H9 (cell line): ENCODE data around the gene GLRX3. TPM values are rescaled to one million over a fixed set of nuclear protein-coding genes. Genes with fewer than 3 reads are reported as not detected.

ENCODE experiments used
- DNase-seq: peaks from one replicate; pipeline ENCODE4 v3.0.0-alpha.2; 2017
- H2AFZ ChIP-seq: one replicate; pipeline ENCODE4 v1.6.1; 2013; ENCODE audit warnings: mild to moderate bottlenecking, low read length, control low read depth, moderate library complexity
- H2AK5ac ChIP-seq: 2 replicates; pipeline ENCODE4 v1.6.1; 2013; ENCODE audit warnings: low read length, control low read depth, mixed read lengths; ENCODE audit not compliant: insufficient read length
- H2BK120ac ChIP-seq: one replicate; pipeline ENCODE4 v1.6.1; 2013; ENCODE audit warnings: low read depth, mild to moderate bottlenecking, low read length, control low read depth, inconsistent platforms; ENCODE audit not compliant: poor library complexity, severe bottlenecking
- H2BK12ac ChIP-seq: 2 replicates; pipeline ENCODE4 v1.6.1; 2013; ENCODE audit warnings: low read length, control low read depth, mixed read lengths, low read depth; ENCODE audit not compliant: insufficient read length
- H2BK15ac ChIP-seq: 2 replicates; pipeline ENCODE4 v1.6.1; 2013; ENCODE audit warnings: low read depth, low read length, control low read depth
- H2BK20ac ChIP-seq: one replicate; pipeline ENCODE4 v1.6.1; 2013; ENCODE audit warnings: low read depth, mild to moderate bottlenecking, low read length, control low read depth, inconsistent platforms; ENCODE audit not compliant: poor library complexity, severe bottlenecking
- H2BK5ac ChIP-seq: 2 replicates; pipeline ENCODE4 v1.6.1; 2013; ENCODE audit warnings: low read length, control low read depth, mixed read lengths; ENCODE audit not compliant: insufficient read length
- H3K14ac ChIP-seq: 2 replicates; pipeline ENCODE4 v1.6.1; 2013; ENCODE audit warnings: low read length, control low read depth; ENCODE audit not compliant: insufficient read depth
- H3K18ac ChIP-seq: 2 replicates; pipeline ENCODE4 v1.6.1; 2013; ENCODE audit warnings: low read depth, mild to moderate bottlenecking, mixed read lengths, low read length, control low read depth; ENCODE audit not compliant: insufficient read length
- H3K23ac ChIP-seq: 2 replicates; pipeline ENCODE4 v1.6.1; 2013; ENCODE audit warnings: low read length, control low read depth, mixed read lengths, low read depth; ENCODE audit not compliant: insufficient read length
- H3K23me2 ChIP-seq: 2 replicates; pipeline ENCODE4 v1.6.1; 2013; ENCODE audit warnings: low read depth, mild to moderate bottlenecking, mixed read lengths, low read length, control low read depth; ENCODE audit not compliant: insufficient read length, poor library complexity, severe bottlenecking
- H3K27ac ChIP-seq: 2 replicates; pipeline ENCODE4 v1.5.1; 2013; ENCODE audit warnings: low read length, control low read depth, mixed read lengths, low read depth; ENCODE audit not compliant: insufficient read length
- H3K27me3 ChIP-seq: 2 replicates; pipeline ENCODE4 v1.6.1; 2013; ENCODE audit warnings: low read length, control low read depth, inconsistent platforms; ENCODE audit not compliant: insufficient read depth
- H3K4ac ChIP-seq: 2 replicates; pipeline ENCODE4 v1.6.1; 2013; ENCODE audit warnings: low read depth, mild to moderate bottlenecking, control low read depth, inconsistent platforms, low read length, moderate library complexity
- H3K4me1 ChIP-seq: 2 replicates; pipeline ENCODE4 v1.6.1; 2013; ENCODE audit warnings: low read length, control low read depth, inconsistent platforms; ENCODE audit not compliant: insufficient read depth
- H3K4me2 ChIP-seq: 2 replicates; pipeline ENCODE4 v1.6.1; 2013; ENCODE audit warnings: low read length, control low read depth, mixed read lengths; ENCODE audit not compliant: insufficient read length, insufficient read depth
- H3K56ac ChIP-seq: 2 replicates; pipeline ENCODE4 v1.6.1; 2013; ENCODE audit warnings: low read depth, mild to moderate bottlenecking, mixed read lengths, low read length, control low read depth; ENCODE audit not compliant: insufficient read length
- H3K79me1 ChIP-seq: 2 replicates; pipeline ENCODE4 v1.6.1; 2013; ENCODE audit warnings: low read depth, mild to moderate bottlenecking, moderate library complexity, low read length, control low read depth, inconsistent platforms; ENCODE audit not compliant: insufficient read depth, poor library complexity, severe bottlenecking
- H3K79me2 ChIP-seq: 2 replicates; pipeline ENCODE4 v1.6.1; 2013; ENCODE audit warnings: low read length, control low read depth, inconsistent platforms; ENCODE audit not compliant: insufficient read depth
- H3K9ac ChIP-seq: 2 replicates; pipeline ENCODE4 v1.6.1; 2013; ENCODE audit warnings: low read length, control low read depth, mixed read lengths; ENCODE audit not compliant: insufficient read length; ENCODE audit errors: extremely low read depth
- H3K9me3 ChIP-seq: one replicate; pipeline ENCODE4 v1.6.1; 2013; ENCODE audit warnings: low read depth, low read length, inconsistent platforms; ENCODE audit not compliant: control insufficient read depth
- H3T11ph ChIP-seq: one replicate; pipeline ENCODE4 v1.6.1; 2013; ENCODE audit warnings: mild to moderate bottlenecking, low read length, control low read depth, inconsistent platforms
- H4K20me1 ChIP-seq: one replicate; pipeline ENCODE4 v1.6.1; 2013; ENCODE audit not compliant: control insufficient read depth, insufficient read length, insufficient read depth
- H4K5ac ChIP-seq: 2 replicates; pipeline ENCODE4 v1.6.1; 2013; ENCODE audit warnings: low read depth, mild to moderate bottlenecking, mixed read lengths, low read length, control low read depth; ENCODE audit not compliant: insufficient read length
- H4K8ac ChIP-seq: replicated peaks from 2 replicates; pipeline ENCODE4 v1.6.1; 2013; ENCODE audit warnings: low read length, control low read depth, mixed read lengths, low read depth; ENCODE audit not compliant: insufficient read length
- H4K91ac ChIP-seq: 2 replicates; pipeline ENCODE4 v1.6.1; 2013; ENCODE audit warnings: low read depth, mild to moderate bottlenecking, moderate library complexity, mixed read lengths, low read length, control low read depth; ENCODE audit not compliant: insufficient read length
- H3K27ac Mint-ChIP-seq, 3 experiments: 2 replicates in 2 of 3; 3 replicates in 1 of 3; pipeline ENCODE4 v1.8.0; 2020 to 2021; ENCODE audit warnings: mixed read lengths in 3 of 3, mild to moderate bottlenecking in 1 of 3, moderate library complexity in 1 of 3
- H3K27me3 Mint-ChIP-seq: 2 replicates; pipeline ENCODE4 v1.8.0; 2021; ENCODE audit warnings: low read depth, mild to moderate bottlenecking, moderate library complexity, mixed read lengths
- H3K36me3 Mint-ChIP-seq, 3 experiments: 2 replicates in 2 of 3; 3 replicates in 1 of 3; pipeline ENCODE4 v1.8.0; 2020 to 2021; ENCODE audit warnings: low read depth in 3 of 3, mixed read lengths in 3 of 3; ENCODE audit not compliant: insufficient read depth in 1 of 3
- H3K4me1 Mint-ChIP-seq, 2 experiments: 2 replicates each; pipeline ENCODE4 v1.8.0; 2020; ENCODE audit warnings: mixed read lengths in 2 of 2
- H3K4me3 Mint-ChIP-seq, 2 experiments: 2 replicates in 1 of 2; 3 replicates in 1 of 2; pipeline ENCODE4 v1.8.0; 2020 to 2021; ENCODE audit warnings: mild to moderate bottlenecking in 2 of 2, mixed read lengths in 2 of 2, moderate library complexity in 1 of 2
- H3K9me3 Mint-ChIP-seq, 2 experiments: 2 replicates in 1 of 2; 3 replicates in 1 of 2; pipeline ENCODE4 v1.8.0; 2020; ENCODE audit warnings: mild to moderate bottlenecking in 2 of 2, mixed read lengths in 2 of 2, moderate library complexity in 1 of 2
- CTCF ChIP-seq: fragments of 200-600 bp; sonication (generic); conservative IDR thresholded peaks from 3 replicates; pipeline ENCODE4 v1.8.0; 2021; ENCODE audit warnings: antibody characterized with exemption, mild to moderate bottlenecking
- WGBS: extraction: QIAGEN DNeasy Blood & Tissue Kit; methylation state at CpG from one replicate; pipeline ENCODE4 v1.1.7; 2013; ENCODE audit warnings: missing lambda C conversion rate, low lambda C conversion rate, mixed read lengths; ENCODE audit not compliant: insufficient read length; ENCODE audit errors: extremely low coverage; 5-methylcytosine and 5-hydroxymethylcytosine counted together
- total RNA-seq: library from RNA; stranded (reverse); gene quantifications from 2 replicates; pipeline ENCODE4 v1.2.1, GENCODE V29; 2021

GLRX3 gene
- total RNA-seq, 1 experiment from 2014 or later: 139 TPM

GRCh38 chr10:130138479-130138866 lies 2.3 kb downstream of the GLRX3 start:
- Histone ChIP-seq H3K56ac (no peak overlapping the region), H3K27me3 (no peaks in the 10 kb centered on the region), H4K91ac (no peak overlapping the region), H4K20me1 (no peaks in the 10 kb centered on the region), H3K79me2 (peaks cover 43% of the 10 kb centered on the region; the same call in 1 of the 2 replicates), H3K27ac (no peak overlapping the region), H2BK5ac (no peak overlapping the region), H2BK12ac (no peak overlapping the region), H3T11ph (no peak overlapping the region), H3K9me3 (no peaks in the 10 kb centered on the region), H2BK15ac (no peak overlapping the region), H2AK5ac (no peak overlapping the region), H2AFZ (no peak overlapping the region), H3K4me1 (peaks cover 7% of the 10 kb centered on the region; the same call in 1 of the 2 replicates), H3K14ac (no peak overlapping the region), H3K4ac (no peak overlapping the region), H3K18ac (no peak overlapping the region), H2BK120ac (no peak overlapping the region), H3K79me1 (peaks cover 10% of the 10 kb centered on the region), H3K23me2 (peaks cover 10% of the 10 kb centered on the region), H3K9ac (no peak overlapping the region), H4K8ac (no peak overlapping the region), H4K5ac (no peak overlapping the region), H3K4me2 (no peak overlapping the region), H2BK20ac (no peak overlapping the region), H3K23ac (no peak overlapping the region)
- no CpG with 5 or more reads among the region's 3 CpGs for WGBS
- H3K36me3 Mint-ChIP-seq: peaks cover 8 to 32% (median 15%) of the 10 kb centered on the region in 3 experiments
- peaks cover 22 to 26% of the 10 kb centered on the region in 2 experiments for H3K4me1 Mint-ChIP-seq
- peak overlapping the region; percentile 91 to 93 for H3K4me3 Mint-ChIP-seq
- peaks cover 5% of the 10 kb centered on the region for H3K27me3 Mint-ChIP-seq
- TF ChIP-seq CTCF: no peak
- H3K27ac Mint-ChIP-seq: peak overlapping the region in 2 of 3 experiments; percentile 32 to 76; a peak in 3 of 7 replicates
- no peak for DNase-seq
- no peaks in the 10 kb centered on the region for H3K9me3 Mint-ChIP-seq
